Stimulated activated naive CD8-positive, alpha-beta T cell treated with anti-CD3 and anti-CD28 coated beads, Interleukin-15, amount 100 ng/mL, for 72 hours (primary cell): ENCODE data around the gene ROBO1.
"Not testable (repeated sequence)": the region's sequence is repeated elsewhere in the genome, so short reads cannot be mapped to it uniquely, and the experiment has no call there.

Experiments used
- ATAC-seq: fragments of 150-1000 bp; cut with Tn5 transposase; 2 replicates; pipeline ENCODE4 v1.10.0; 2021; ENCODE audit warnings: mild to moderate bottlenecking, moderate library complexity
- DNase-seq, 2 donors: peaks; one replicate each; pipeline ENCODE4 v3.0.0; 2021 to 2022
- H3K27ac Mint-ChIP-seq, 2 donors: one replicate each; pipeline ENCODE4 v1.8.0; 2022; ENCODE audit warnings: mild to moderate bottlenecking in 2 of 2, mixed read lengths in 2 of 2, moderate library complexity in 2 of 2
- H3K27me3 Mint-ChIP-seq: one replicate; pipeline ENCODE4 v1.8.0; 2022; ENCODE audit warnings: mixed read lengths
- H3K4me1 Mint-ChIP-seq: one replicate; pipeline ENCODE4 v1.8.0; 2022; ENCODE audit warnings: mild to moderate bottlenecking, mixed read lengths
- H3K4me3 Mint-ChIP-seq, 2 donors: one replicate each; pipeline ENCODE4 v1.8.0; 2022; ENCODE audit warnings: mild to moderate bottlenecking in 2 of 2, mixed read lengths in 2 of 2, moderate library complexity in 1 of 2
- H3K9me3 Mint-ChIP-seq, 2 donors: one replicate each; pipeline ENCODE4 v1.8.0; 2022; ENCODE audit warnings: mixed read lengths in 2 of 2

Gene ROBO1

GRCh38 chr3:78895528-78895927, 872.3 kb downstream of the ROBO1 start:
- no peak overlapping the region for H3K4me3 Mint-ChIP-seq
- no peaks in the 10 kb centered on the region for H3K27me3 Mint-ChIP-seq
- H3K9me3 Mint-ChIP-seq, result peaks cover 7 to 17% of the 10 kb centered on the region in 2 donors
- peaks cover 7% of the 10 kb centered on the region for H3K4me1 Mint-ChIP-seq
- no peak for DNase-seq
- no peak for ATAC-seq
- H3K27ac Mint-ChIP-seq, result no peak overlapping the region

- no peaks in the 10 kb centered on the region for H3K27me3 Mint-ChIP-seq
- DNase-seq (no peak), ATAC-seq (no peak)
- no peak overlapping the region for H3K27ac Mint-ChIP-seq
- peaks cover 7 to 21% of the 10 kb centered on the region in 2 donors for H3K9me3 Mint-ChIP-seq
- H3K4me3 Mint-ChIP-seq, result no peak overlapping the region
- H3K4me1 Mint-ChIP-seq, result peaks cover 7% of the 10 kb centered on the region
These were observed 873.0 kb downstream of the ROBO1 start for GRCh38 chr3:78894787-78895186.

- Mint-ChIP-seq H3K4me3 (no peak overlapping the region), H3K27me3 (no peaks in the 10 kb centered on the region), H3K4me1 (peaks cover 7% of the 10 kb centered on the region), H3K9me3 (peaks cover 7 to 22% of the 10 kb centered on the region in 2 donors), H3K27ac (no peak overlapping the region)
- no peak for ATAC-seq
- no peak for DNase-seq
These were observed 874.6 kb downstream of the ROBO1 start for GRCh38 chr3:78893161-78893560.

GRCh38 chr3:78889348-78889747, 878.5 kb downstream of the ROBO1 start:
- H3K27ac Mint-ChIP-seq, result no peak overlapping the region
- no peak overlapping the region for H3K4me3 Mint-ChIP-seq
- no peaks in the 10 kb centered on the region for H3K27me3 Mint-ChIP-seq
- peaks cover 11% of the 10 kb centered on the region for H3K4me1 Mint-ChIP-seq
- H3K9me3 Mint-ChIP-seq, result peaks cover 7 to 10% of the 10 kb centered on the region in 2 donors
- no peak for ATAC-seq
- DNase-seq, result no peak

GRCh38 chr3:78888635-78889034, 879.2 kb downstream of the ROBO1 start:
- Mint-ChIP-seq H3K27me3 (no peaks in the 10 kb centered on the region), H3K4me1 (peaks cover 11% of the 10 kb centered on the region), H3K9me3 (peaks cover 7 to 10% of the 10 kb centered on the region in 2 donors), H3K4me3 (no peak overlapping the region), H3K27ac (no peak overlapping the region)
- DNase-seq (no peak), ATAC-seq (no peak)

GRCh38 chr3:78887547-78888011, 880.2 kb downstream of the ROBO1 start:
- peaks cover 11% of the 10 kb centered on the region for H3K4me1 Mint-ChIP-seq
- no peaks in the 10 kb centered on the region for H3K27me3 Mint-ChIP-seq
- DNase-seq (no peak), ATAC-seq (no peak)
- peaks cover 1 to 6% of the 10 kb centered on the region in 2 donors for H3K9me3 Mint-ChIP-seq
- peak overlapping the region in 1 of 2 donors; percentile 60 for H3K4me3 Mint-ChIP-seq
- peak overlapping the region; percentile 58 to 87 for H3K27ac Mint-ChIP-seq

GRCh38 chr3:78887029-78887428, 880.8 kb downstream of the ROBO1 start:
- ATAC-seq (no peak), DNase-seq (no peak)
- H3K27ac Mint-ChIP-seq, result peak overlapping the region in 1 of 2 donors; percentile 58
- peak overlapping the region in 1 of 2 donors; percentile 15 for H3K4me3 Mint-ChIP-seq
- no peaks in the 10 kb centered on the region for H3K27me3 Mint-ChIP-seq
- H3K9me3 Mint-ChIP-seq, result peaks cover 0 to 10% of the 10 kb centered on the region in 2 donors
- H3K4me1 Mint-ChIP-seq, result peaks cover 11% of the 10 kb centered on the region

- H3K9me3 Mint-ChIP-seq, H3K27me3 Mint-ChIP-seq, ATAC-seq, H3K4me3 Mint-ChIP-seq, H3K27ac Mint-ChIP-seq, DNase-seq: not testable (repeated sequence)
- H3K4me1 Mint-ChIP-seq, result peaks cover 11% of the 10 kb centered on the region
These were observed 883.2 kb downstream of the ROBO1 start for GRCh38 chr3:78884567-78884966.

GRCh38 chr3:78882251-78882650, 885.5 kb downstream of the ROBO1 start:
- DNase-seq, result no peak
- ATAC-seq, result no peak
- Mint-ChIP-seq H3K4me3 (no peak overlapping the region), H3K27me3 (no peaks in the 10 kb centered on the region), H3K4me1 (peaks cover 2% of the 10 kb centered on the region), H3K27ac (no peak overlapping the region), H3K9me3 (peaks cover 0 to 5% of the 10 kb centered on the region in 2 donors)

- H3K27ac Mint-ChIP-seq, result no peak overlapping the region
- no peak for DNase-seq
These were observed 886.3 kb downstream of the ROBO1 start for GRCh38 chr3:78881501-78881900.

GRCh38 chr3:78880603-78881461, 887.0 kb downstream of the ROBO1 start:
- DNase-seq (no peak), ATAC-seq (no peak)
- H3K4me1 Mint-ChIP-seq, result no peaks in the 10 kb centered on the region
- H3K27ac Mint-ChIP-seq, result no peak overlapping the region
- peaks cover 0 to 5% of the 10 kb centered on the region in 2 donors for H3K9me3 Mint-ChIP-seq
- no peaks in the 10 kb centered on the region for H3K27me3 Mint-ChIP-seq
- H3K4me3 Mint-ChIP-seq, result no peak overlapping the region

More at GRCh38 chr3:78881501-78881900, 886.3 kb downstream of the ROBO1 start:
- H3K4me1 Mint-ChIP-seq, result no peaks in the 10 kb centered on the region
- ATAC-seq, result no peak
- no peaks in the 10 kb centered on the region for H3K27me3 Mint-ChIP-seq
- no peak overlapping the region for H3K4me3 Mint-ChIP-seq
- H3K9me3 Mint-ChIP-seq, result peaks cover 0 to 5% of the 10 kb centered on the region in 2 donors

GRCh38 chr3:78879295-78879860, 888.4 kb downstream of the ROBO1 start:
- Mint-ChIP-seq H3K4me3 (no peak overlapping the region), H3K27ac (no peak overlapping the region), H3K27me3 (no peaks in the 10 kb centered on the region), H3K4me1 (no peaks in the 10 kb centered on the region), H3K9me3 (peaks cover 0 to 5% of the 10 kb centered on the region in 2 donors)
- ATAC-seq (no peak), DNase-seq (no peak)

GRCh38 chr3:78878789-78879188, 889.0 kb downstream of the ROBO1 start:
- ATAC-seq (no peak), DNase-seq (no peak)
- Mint-ChIP-seq H3K9me3 (peaks cover 0 to 5% of the 10 kb centered on the region in 2 donors), H3K4me1 (no peaks in the 10 kb centered on the region), H3K27ac (no peak overlapping the region), H3K4me3 (no peak overlapping the region), H3K27me3 (no peaks in the 10 kb centered on the region)

- Mint-ChIP-seq H3K9me3 (peaks cover 0 to 5% of the 10 kb centered on the region in 2 donors), H3K4me1 (no peaks in the 10 kb centered on the region)
- no peak for ATAC-seq
These were observed 889.8 kb downstream of the ROBO1 start for GRCh38 chr3:78878011-78878410.

GRCh38 chr3:78875851-78876250, 891.9 kb downstream of the ROBO1 start:
- no peak for ATAC-seq
- Mint-ChIP-seq H3K9me3 (peaks cover 0 to 3% of the 10 kb centered on the region in 2 donors), H3K27ac (no peak overlapping the region), H3K4me3 (no peak overlapping the region), H3K4me1 (peaks cover 3% of the 10 kb centered on the region), H3K27me3 (no peaks in the 10 kb centered on the region)
- DNase-seq, result no peak

More at GRCh38 chr3:78878011-78878410, 889.8 kb downstream of the ROBO1 start:
- H3K27ac Mint-ChIP-seq, result no peak overlapping the region
- H3K4me3 Mint-ChIP-seq, result no peak overlapping the region
- no peak for DNase-seq
- no peaks in the 10 kb centered on the region for H3K27me3 Mint-ChIP-seq

GRCh38 chr3:78875436-78875835, 892.4 kb downstream of the ROBO1 start:
- Mint-ChIP-seq H3K27me3 (no peaks in the 10 kb centered on the region), H3K9me3 (peaks cover 0 to 4% of the 10 kb centered on the region in 2 donors), H3K27ac (no peak overlapping the region), H3K4me3 (no peak overlapping the region), H3K4me1 (peaks cover 5% of the 10 kb centered on the region)
- DNase-seq (no peak), ATAC-seq (no peak)
